ENCODE measurements around the gene CAP2.

GRCh38 chr6:17408081-17408480 lies 14.7 kb downstream of the CAP2 start:
- TF ChIP-seq CTCF (IDR thresholded peaks at IDR 0.05 in 4 of 5, conservative IDR thresholded peaks at IDR 0.05 in 1 of 5) (no peak), POLR2A (IDR thresholded peaks at IDR 0.05) (no peak)

Data from gastrocnemius medialis (tissue), 4 donors.